Activated CD4-positive, alpha-beta T cell treated with anti-CD3 and anti-CD28 coated beads for 36 hours (primary cell): ENCODE data around the gene HSPA12B. TPM values are rescaled to one million over a fixed set of nuclear protein-coding genes. Genes with fewer than 3 reads are reported as not detected.
A peak's percentile ranks its signal among the peaks of the same experiment; 100 is the strongest.

ENCODE experiments used
- ATAC-seq: fragments of 200-7000 bp; cut with Tn5 transposase; one replicate; pipeline ENCODE4 v1.10.0; 2021; ENCODE audit warnings: mild to moderate bottlenecking, moderate library complexity
- CTCF ChIA-PET: fragments of 350-600 bp; sonication (Branson Sonifier 250); formaldehyde crosslinking; loops from one replicate; lab custom pipeline; 2021; ENCODE audit warnings: antibody characterized with exemption; lab: Charles Lee
- POLR2A ChIA-PET: fragments of 350-600 bp; sonication (Branson Sonifier 250); formaldehyde crosslinking; loops from one replicate; lab custom pipeline; 2021; ENCODE audit warnings: antibody characterized with exemption, inconsistent platforms; lab: Charles Lee
- DNase-seq: peaks from one replicate; pipeline ENCODE4 v3.0.0-alpha.2; 2020
- H3K27ac Mint-ChIP-seq: one replicate; pipeline ENCODE4 v1.8.0; 2021; ENCODE audit warnings: mixed read lengths
- H3K27me3 Mint-ChIP-seq: one replicate; pipeline ENCODE4 v1.8.0; 2021; ENCODE audit warnings: mixed read lengths
- H3K36me3 Mint-ChIP-seq: one replicate; pipeline ENCODE4 v1.8.0; 2021; ENCODE audit warnings: low read depth, mixed read lengths
- H3K4me1 Mint-ChIP-seq: one replicate; pipeline ENCODE4 v1.8.0; 2021; ENCODE audit warnings: mixed read lengths
- H3K4me3 Mint-ChIP-seq: one replicate; pipeline ENCODE4 v1.8.0; 2021; ENCODE audit warnings: mild to moderate bottlenecking, moderate library complexity, mixed read lengths
- H3K9me3 Mint-ChIP-seq: one replicate; pipeline ENCODE4 v1.8.0; 2021; ENCODE audit warnings: low read depth, mixed read lengths
- intact Hi-C, 2 experiments: fragments of 100-400 bp; cut with DNase I in 1 of 2; cut with micrococcal nuclease in 1 of 2; formaldehyde crosslinking; loops; one replicate each; pipeline versions ENCODE4 v1.14.2 to v1.15.1; 2022 to 2024; cut with DNase I, micrococcal nuclease
- total RNA-seq, 2 experiments: library from RNA; stranded (reverse); gene quantifications; one replicate each; pipeline ENCODE4 v1.2.3, GENCODE V29; 2021

HSPA12B gene
- total RNA-seq, 2 experiments from 2014 or later: not detected

DNA sequence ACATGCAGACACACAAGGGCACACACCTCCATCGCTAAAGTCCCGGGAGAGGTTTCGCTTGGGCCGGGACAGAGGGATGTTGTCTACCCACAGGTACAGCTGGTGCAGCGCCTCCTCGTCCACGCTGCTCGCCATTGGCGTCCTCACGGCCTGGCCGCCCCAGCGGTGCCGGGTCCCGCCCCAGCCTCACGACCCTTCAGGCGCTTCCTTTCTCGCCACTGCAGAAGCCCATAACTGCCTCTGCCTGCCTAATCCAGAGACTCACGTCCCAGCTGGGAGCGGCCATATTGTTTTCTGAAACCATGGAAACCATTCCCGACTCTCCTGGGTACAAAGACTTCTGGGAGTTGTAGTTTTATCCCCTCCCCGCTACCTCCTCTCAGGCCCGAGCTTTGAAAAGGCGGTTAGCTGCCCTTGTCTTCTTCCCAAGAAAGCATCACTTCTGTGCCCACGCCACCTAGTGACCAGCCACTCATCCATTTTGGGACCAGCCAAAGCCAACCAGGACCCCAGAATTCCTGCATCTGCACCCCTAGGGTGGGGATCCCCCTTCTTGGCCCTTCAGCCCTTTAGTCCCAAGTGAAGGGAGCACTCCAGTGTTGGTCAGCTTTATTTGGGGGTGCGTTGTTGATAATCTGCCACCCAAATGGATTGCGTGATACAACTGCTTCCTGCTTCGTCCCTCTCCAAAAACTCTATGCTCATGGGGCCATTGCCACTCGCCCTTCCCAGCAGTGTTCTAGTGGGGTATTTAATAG, 48.8 kb downstream of the HSPA12B start, which contains the start of gene SPEF1:
Gene SPEF1 (minus strand): TSS at position 296 of the 758 bp plus-strand sequence. CDS start 161 bp downstream, at position 135.
- peak within 1 kb of the TSS; percentile 42 for H3K4me3 Mint-ChIP-seq
- H3K9me3 Mint-ChIP-seq: no peaks in the 10 kb centered on the region

DNA sequence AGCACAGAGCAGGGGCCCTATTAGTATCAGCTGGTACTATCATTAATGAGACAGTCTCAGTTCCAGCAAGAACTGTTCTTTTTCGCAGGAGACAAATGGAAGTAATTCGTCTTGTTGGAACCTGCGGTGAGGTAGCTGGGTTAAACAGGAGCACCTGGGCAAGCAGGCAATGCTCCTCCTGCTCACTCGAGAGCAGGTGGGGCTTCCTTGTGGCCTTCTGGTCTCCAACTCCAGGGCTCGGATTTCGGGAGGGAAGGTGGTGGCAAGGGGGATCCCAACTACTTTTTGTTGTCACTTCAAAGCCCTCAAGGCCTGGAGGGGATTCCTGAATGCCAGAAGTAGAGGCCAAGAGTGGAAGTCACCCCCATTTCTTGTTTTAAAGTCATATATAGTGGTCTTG, 50.1 kb downstream of the HSPA12B start:
- Mint-ChIP-seq H3K27me3 (peaks cover 8% of the 10 kb centered on the region), H3K4me1 (peaks cover 43% of the 10 kb centered on the region), H3K36me3 (peaks cover 13% of the 10 kb centered on the region), H3K9me3 (no peaks in the 10 kb centered on the region), H3K27ac (no peak overlapping the region), H3K4me3 (no peak overlapping the region)
- POLR2A ChIA-PET: no interaction called here
- intact Hi-C loops: no loop called here
- CTCF ChIA-PET: no interaction called here
- DNase-seq (no peak), ATAC-seq (no peak)

More for the DNA sequence above, 48.8 kb downstream of the HSPA12B start, which contains the start of gene SPEF1:
- ATAC-seq (peak; percentile 65), DNase-seq (peak; percentile 68)
- CTCF ChIA-PET: interaction anchor here (1.0 to 6.5 kb wide), 3 partner anchors 14 to 39 kb away, joined by 3 to 47 read pairs (median 3); partner anchors contain the start of gene ADISSP
- Mint-ChIP-seq H3K27me3 (peaks cover 15% of the 10 kb centered on the region), H3K36me3 (peaks cover 13% of the 10 kb centered on the region), H3K4me1 (peaks cover 45% of the 10 kb centered on the region), H3K27ac (peak within 1 kb of the TSS; percentile 51)
- POLR2A ChIA-PET: interaction anchor here (0.6 to 1.1 kb wide), 2 partner anchors 10 to 39 kb away, joined by 3 to 5 read pairs; partner anchors contain the start of gene AP5S1
- intact Hi-C loops: loop anchor here in 1 of 2 experiments (1.0 kb wide), 2 partner anchors 13 to 39 kb away; partner anchors contain the start of gene AP5S1

DNA sequence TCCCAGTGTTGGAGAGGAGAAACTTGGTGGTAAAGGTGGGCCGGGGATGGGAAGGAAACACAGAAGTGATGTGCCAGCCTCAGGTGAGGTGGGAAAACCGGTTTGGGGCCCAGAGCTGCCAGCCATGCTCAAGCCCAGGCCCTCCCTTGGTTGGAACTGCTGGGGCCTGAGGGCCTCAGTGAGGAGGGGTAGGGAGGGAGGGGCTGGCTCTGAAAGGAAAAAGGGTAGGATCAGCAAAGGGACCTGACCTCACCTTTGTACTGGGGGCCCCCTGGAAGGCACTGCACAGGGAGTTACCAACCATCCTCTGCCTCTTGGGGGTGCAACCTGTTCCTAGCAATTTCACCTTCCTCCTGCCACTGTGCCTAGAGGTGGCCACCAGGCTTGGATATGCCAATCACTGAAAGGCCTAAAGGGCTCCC, 50.6 kb downstream of the HSPA12B start:
- Mint-ChIP-seq H3K4me3 (no peak overlapping the region), H3K27ac (peak overlapping the region; percentile 37), H3K4me1 (peaks cover 47% of the 10 kb centered on the region), H3K9me3 (no peaks in the 10 kb centered on the region), H3K36me3 (peaks cover 13% of the 10 kb centered on the region), H3K27me3 (peaks cover 8% of the 10 kb centered on the region)
- ChIA-PET POLR2A (no interaction called here), CTCF (interaction anchor here (0.7 to 1.3 kb wide), 2 partner anchors 37 to 72 kb away, joined by 3 to 5 read pairs; partner anchors contain the start of gene AP5S1)
- DNase-seq (no peak), ATAC-seq (no peak)
- intact Hi-C loops: no loop called here

DNA sequence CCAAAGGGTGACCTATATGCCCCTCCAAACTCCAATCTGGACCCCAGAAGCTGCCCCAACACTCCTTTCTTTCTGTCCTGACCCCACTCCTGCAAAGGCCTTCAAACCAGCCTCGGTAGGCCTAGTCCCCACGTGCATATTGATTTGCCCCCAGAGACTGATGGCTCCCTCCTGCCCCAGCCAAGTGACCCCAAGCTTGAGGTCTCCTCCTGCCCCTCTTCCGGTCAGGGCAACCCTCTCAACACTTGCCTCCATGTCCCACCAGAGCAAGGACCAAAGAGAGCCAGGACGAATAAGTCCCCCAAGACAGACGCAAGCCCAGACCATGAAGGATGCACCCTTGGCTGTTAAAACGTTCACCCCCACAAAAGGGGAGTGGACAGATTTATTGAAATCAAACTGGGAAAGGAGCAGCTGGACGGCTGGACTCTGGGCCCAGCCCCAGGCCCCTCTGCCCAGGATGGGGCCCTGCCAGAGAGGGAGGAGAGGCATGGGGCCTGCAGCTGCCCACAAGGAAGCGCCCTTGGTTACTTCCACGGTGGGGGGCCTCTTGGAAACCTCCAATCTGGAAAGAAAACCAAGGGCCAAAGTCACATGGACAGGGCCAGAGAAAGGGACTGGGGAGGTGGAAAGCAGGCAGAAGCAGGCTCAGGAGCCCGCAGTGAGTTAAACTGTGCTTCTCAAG, 51.2 kb downstream of the HSPA12B start:
- peaks cover 8% of the 10 kb centered on the region for H3K27me3 Mint-ChIP-seq
- POLR2A ChIA-PET: no interaction called here
- no peak for ATAC-seq
- no peak for DNase-seq
- CTCF ChIA-PET: interaction anchor here (0.5 to 1.3 kb wide), 3 partner anchors 16 to 71 kb away, joined by 3 to 5 read pairs (median 3); partner anchors contain the start of genes ADISSP and AP5S1
- intact Hi-C loops: no loop called here
- no peak overlapping the region for H3K4me3 Mint-ChIP-seq
- H3K27ac Mint-ChIP-seq: peak overlapping the region; percentile 37
- no peaks in the 10 kb centered on the region for H3K9me3 Mint-ChIP-seq
- peaks cover 13% of the 10 kb centered on the region for H3K36me3 Mint-ChIP-seq
- H3K4me1 Mint-ChIP-seq: peaks cover 49% of the 10 kb centered on the region

DNA sequence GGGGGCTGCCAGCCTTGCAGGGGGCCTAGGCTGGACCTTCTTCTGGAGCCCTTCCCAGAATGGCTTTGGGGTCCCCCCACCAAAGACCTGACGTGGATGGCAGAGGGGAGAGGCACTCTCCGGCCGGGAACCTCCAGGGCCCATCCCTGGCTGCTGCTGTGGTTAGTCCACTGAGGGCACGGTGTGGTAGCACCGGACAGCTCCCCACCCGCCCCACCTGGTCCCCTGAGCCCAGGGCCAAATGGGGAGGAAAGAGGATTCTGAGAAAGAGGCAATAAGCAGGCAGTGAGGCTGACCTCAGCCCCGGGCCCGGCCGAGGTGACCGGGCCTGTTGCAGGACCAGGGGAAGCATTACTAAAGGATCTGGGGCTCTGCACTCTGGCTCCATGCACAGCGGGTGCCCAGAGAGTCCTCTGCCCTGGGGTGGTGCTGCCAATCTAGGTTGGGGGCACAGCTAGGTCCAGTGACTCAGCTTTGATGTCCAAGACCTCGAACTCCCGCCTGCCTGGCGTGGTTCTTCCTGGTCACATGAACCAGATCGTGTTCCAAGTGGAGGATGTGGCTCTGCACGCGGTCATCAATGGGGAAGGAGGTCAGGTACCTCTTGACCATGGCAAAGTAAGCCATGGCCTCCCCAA, 51.9 kb downstream of the HSPA12B start:
- peak overlapping the region; percentile 64 for H3K27ac Mint-ChIP-seq
- no peak for ATAC-seq
- peaks cover 13% of the 10 kb centered on the region for H3K36me3 Mint-ChIP-seq
- POLR2A ChIA-PET: interaction anchor here (2.4 kb wide), 1 partner anchor 17 kb away, joined by 7 read pairs; the partner anchor contains the start of gene ADISSP
- no peaks in the 10 kb centered on the region for H3K9me3 Mint-ChIP-seq
- intact Hi-C loops: no loop called here
- peaks cover 53% of the 10 kb centered on the region for H3K4me1 Mint-ChIP-seq
- H3K4me3 Mint-ChIP-seq: peak overlapping the region; percentile 45
- CTCF ChIA-PET: interaction anchor here (1.3 kb wide), 1 partner anchor 71 kb away, joined by 5 read pairs; no protein-coding TSS in a partner anchor
- H3K27me3 Mint-ChIP-seq: peaks cover 5% of the 10 kb centered on the region
- DNase-seq: no peak

DNA sequence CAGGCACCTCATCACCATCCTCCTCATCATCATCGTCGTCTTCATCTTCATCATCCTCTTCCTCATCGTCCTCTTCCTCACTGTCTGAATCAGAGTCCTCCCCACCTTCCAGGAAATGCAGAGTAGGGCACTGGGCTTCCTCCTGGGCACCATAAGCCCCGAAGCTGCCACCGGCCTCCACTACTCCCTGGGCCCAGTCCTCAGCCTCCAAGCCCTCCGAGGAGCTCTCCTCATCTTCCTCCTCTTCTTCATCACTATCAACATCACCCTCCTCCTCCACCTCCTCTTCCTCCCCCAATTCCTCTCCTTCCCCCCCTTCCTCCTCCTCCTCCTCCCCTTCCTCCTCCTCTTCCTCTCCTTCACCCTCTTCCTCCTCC, 52.4 kb downstream of the HSPA12B start:
- ChIA-PET CTCF (interaction anchor here (0.5 to 6.3 kb wide), 2 partner anchors 35 to 269 kb away, joined by 4 to 44 read pairs; partner anchors contain the start of gene AP5S1), POLR2A (interaction anchor here (2.4 kb wide), 1 partner anchor 17 kb away, joined by 7 read pairs; the partner anchor contains the start of gene ADISSP)
- no peaks in the 10 kb centered on the region for H3K9me3 Mint-ChIP-seq
- intact Hi-C loops: loop anchor here in 1 of 2 experiments (5.0 kb wide), 1 partner anchor 252 kb away; no protein-coding TSS in a partner anchor
- peaks cover 53% of the 10 kb centered on the region for H3K4me1 Mint-ChIP-seq
- peak overlapping the region; percentile 45 for H3K4me3 Mint-ChIP-seq
- H3K27me3 Mint-ChIP-seq: no peaks in the 10 kb centered on the region
- no peak for ATAC-seq
- H3K27ac Mint-ChIP-seq: peak overlapping the region; percentile 64
- DNase-seq: no peak
- H3K36me3 Mint-ChIP-seq: peaks cover 13% of the 10 kb centered on the region

DNA sequence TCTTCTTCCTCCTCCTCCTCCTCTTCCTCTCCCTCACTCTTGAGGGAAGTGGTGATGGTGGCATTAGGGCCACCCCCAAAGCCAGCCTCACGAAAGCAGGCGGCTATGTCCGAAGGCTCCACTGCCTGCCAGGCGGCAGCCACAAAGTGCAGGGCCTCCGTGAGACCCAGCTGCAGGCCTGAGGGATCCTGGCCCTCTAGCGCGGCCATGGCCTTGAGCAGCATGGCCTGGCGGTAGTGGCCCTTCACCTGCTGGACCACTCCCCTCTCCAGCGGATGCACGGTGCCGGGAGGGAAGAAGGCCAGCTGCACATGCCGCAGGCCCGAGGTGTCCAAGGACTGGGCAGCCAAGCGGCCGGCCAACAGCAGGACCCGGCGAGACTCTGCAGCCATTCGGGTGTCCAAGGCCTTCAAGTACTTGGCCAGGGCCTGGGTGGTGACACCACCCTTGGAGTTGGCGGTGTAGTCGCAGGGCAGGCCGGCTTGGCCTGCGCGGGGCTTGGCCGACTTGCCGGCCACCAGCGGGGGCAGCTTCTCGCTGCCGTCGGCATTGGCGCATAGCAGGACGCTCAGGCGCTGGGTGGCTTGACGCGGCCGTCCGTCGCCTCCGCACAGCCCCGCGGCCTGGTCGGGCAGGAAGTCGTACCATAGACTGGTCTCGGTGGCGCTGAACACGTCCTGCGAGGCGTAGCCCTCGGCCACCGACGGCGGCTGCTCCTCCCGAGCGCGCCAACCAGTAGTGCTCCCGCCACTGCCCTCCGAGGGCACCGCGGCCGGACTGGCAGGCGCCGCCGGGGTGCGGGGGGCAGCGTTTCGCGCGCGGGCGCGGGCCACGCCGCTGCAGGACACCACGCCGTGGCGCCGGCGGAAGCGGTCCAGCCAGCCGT, 53.0 kb downstream of the HSPA12B start:
- H3K27ac Mint-ChIP-seq: no peak overlapping the region
- intact Hi-C loops: loop anchor here (1.0 to 5.0 kb wide), 10 partner anchors 10 to 300 kb away; partner anchors contain the start of genes AP5S1 (in 2 of the 2), ADISSP (in 1 of the 2), MAVS (in 1 of the 2) and PANK2 (in 1 of the 2)
- H3K4me1 Mint-ChIP-seq: peaks cover 52% of the 10 kb centered on the region
- ATAC-seq (no peak), DNase-seq (no peak)
- H3K27me3 Mint-ChIP-seq: no peaks in the 10 kb centered on the region
- POLR2A ChIA-PET: interaction anchor here (1.2 to 2.4 kb wide), 4 partner anchors 15 to 32 kb away, joined by 4 to 7 read pairs (median 4); partner anchors contain the start of gene ADISSP
- CTCF ChIA-PET: interaction anchor here (0.5 to 6.3 kb wide), 7 partner anchors 14 to 269 kb away, joined by 3 to 44 read pairs (median 4); partner anchors contain the start of genes ADISSP and AP5S1
- no peaks in the 10 kb centered on the region for H3K9me3 Mint-ChIP-seq
- peaks cover 13% of the 10 kb centered on the region for H3K36me3 Mint-ChIP-seq
- peak overlapping the region; percentile 77 for H3K4me3 Mint-ChIP-seq

DNA sequence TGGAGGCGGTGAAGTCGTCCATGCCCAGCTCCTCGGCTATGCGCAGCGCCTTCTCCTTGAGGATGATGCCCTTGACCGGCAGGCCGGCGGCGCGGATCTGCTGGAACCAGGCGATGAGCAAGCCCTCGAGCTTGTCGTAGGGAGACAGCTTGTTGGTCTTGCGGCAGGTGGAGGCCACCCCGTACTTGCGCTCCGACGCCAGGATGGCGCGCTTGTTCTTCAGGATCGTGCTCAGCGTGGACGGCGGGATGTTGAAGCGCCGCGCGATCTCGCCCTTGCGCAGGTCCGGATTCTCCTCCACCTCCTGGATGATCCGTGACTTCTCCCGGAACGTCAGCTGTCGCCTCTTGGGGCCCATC, 53.6 kb downstream of the HSPA12B start:
- POLR2A ChIA-PET: interaction anchor here (1.2 to 2.4 kb wide), 4 partner anchors 14 to 32 kb away, joined by 4 to 7 read pairs (median 4); partner anchors contain the start of gene ADISSP
- peak overlapping the region; percentile 84 for H3K27ac Mint-ChIP-seq
- H3K4me1 Mint-ChIP-seq: peaks cover 45% of the 10 kb centered on the region
- DNase-seq: peak; percentile 69
- peak; percentile 32 for ATAC-seq
- H3K36me3 Mint-ChIP-seq: peaks cover 13% of the 10 kb centered on the region
- H3K9me3 Mint-ChIP-seq: no peaks in the 10 kb centered on the region
- intact Hi-C loops: loop anchor here (1.0 to 5.0 kb wide), 10 partner anchors 9 to 299 kb away; partner anchors contain the start of genes AP5S1 (in 2 of the 2), ADISSP (in 1 of the 2), MAVS (in 1 of the 2) and PANK2 (in 1 of the 2)
- H3K27me3 Mint-ChIP-seq: no peaks in the 10 kb centered on the region
- H3K4me3 Mint-ChIP-seq: peak overlapping the region; percentile 77
- CTCF ChIA-PET: interaction anchor here (0.6 to 6.3 kb wide), 7 partner anchors 13 to 307 kb away, joined by 3 to 44 read pairs (median 4); partner anchors contain the start of genes ADISSP and AP5S1

DNA sequence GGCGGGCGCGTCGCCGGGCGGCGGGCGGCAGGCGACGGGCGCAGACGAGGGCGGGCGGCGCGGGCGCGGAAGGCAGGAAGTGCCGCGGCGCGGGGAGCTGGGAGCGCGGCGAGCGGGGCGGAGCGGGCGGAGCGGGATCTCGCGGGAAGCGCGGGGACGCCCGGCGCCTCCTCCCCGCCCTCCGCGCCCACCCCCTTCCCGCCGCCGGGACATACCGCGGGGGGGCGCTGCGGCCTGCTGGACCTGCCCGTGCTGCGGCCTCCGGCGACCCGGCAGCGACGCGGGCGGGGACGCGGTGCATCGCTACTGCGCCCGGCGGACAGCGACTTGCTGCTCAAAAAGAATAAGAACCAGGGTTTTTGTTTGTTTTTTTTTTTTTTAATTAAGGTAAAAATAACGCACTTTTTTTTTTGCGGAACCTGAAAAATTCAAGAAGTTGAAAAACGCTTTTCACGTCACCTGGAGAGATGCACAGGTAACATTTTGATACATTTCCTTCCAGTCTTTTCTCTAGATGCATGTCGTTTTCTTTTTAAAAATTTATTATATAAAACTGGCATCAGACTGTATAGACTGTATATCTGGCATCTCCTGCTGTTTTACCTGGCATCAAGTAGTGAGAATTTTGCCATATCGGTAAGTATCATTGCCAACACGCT, 54.3 kb downstream of the HSPA12B start, which contains the start of gene CENPB:
Gene CENPB (minus strand): TSS at position 76 of the 659 bp plus-strand sequence. CDS start 257 bp downstream, outside the sequence.
- CTCF ChIA-PET: interaction anchor here (0.6 to 6.3 kb wide), 17 partner anchors 9 to 307 kb away, joined by 3 to 44 read pairs (median 4); partner anchors contain the start of genes ADISSP and AP5S1
- Mint-ChIP-seq H3K27ac (peak within 1 kb of the TSS; percentile 84), H3K9me3 (no peaks in the 10 kb centered on the region), H3K4me1 (peaks cover 39% of the 10 kb centered on the region), H3K36me3 (peaks cover 13% of the 10 kb centered on the region), H3K27me3 (no peaks in the 10 kb centered on the region), H3K4me3 (peak within 1 kb of the TSS; percentile 77)
- intact Hi-C loops: loop anchor here (1.0 to 5.0 kb wide), 10 partner anchors 9 to 299 kb away; partner anchors contain the start of genes AP5S1 (in 2 of the 2), ADISSP (in 1 of the 2), MAVS (in 1 of the 2) and PANK2 (in 1 of the 2)
- peak; percentile 95 for DNase-seq
- POLR2A ChIA-PET: interaction anchor here (0.6 to 2.4 kb wide), 5 partner anchors 14 to 34 kb away, joined by 3 to 7 read pairs (median 4); partner anchors contain the start of genes ADISSP and AP5S1
- ATAC-seq: peak; percentile 89
